Left kidney (tissue), 2 donors: ENCODE data around the gene PELI1. TPM values are rescaled to one million over a fixed set of nuclear protein-coding genes. Genes with fewer than 3 reads are reported as not detected.

ENCODE experiments used
- DNase-seq: peaks from one replicate; pipeline ENCODE4 v3.0.0-alpha.2; 2013
- polyA plus RNA-seq: library from polyadenylated mRNA; unstranded; fragments of 120-200 nt; gene quantifications from one replicate; pipeline ENCODE4 v1.2.1, GENCODE V29; 2013; ENCODE audit not compliant: insufficient read length

The PELI1 gene
- polyA plus RNA-seq, 1 donor = 41.9 TPM

DNA sequence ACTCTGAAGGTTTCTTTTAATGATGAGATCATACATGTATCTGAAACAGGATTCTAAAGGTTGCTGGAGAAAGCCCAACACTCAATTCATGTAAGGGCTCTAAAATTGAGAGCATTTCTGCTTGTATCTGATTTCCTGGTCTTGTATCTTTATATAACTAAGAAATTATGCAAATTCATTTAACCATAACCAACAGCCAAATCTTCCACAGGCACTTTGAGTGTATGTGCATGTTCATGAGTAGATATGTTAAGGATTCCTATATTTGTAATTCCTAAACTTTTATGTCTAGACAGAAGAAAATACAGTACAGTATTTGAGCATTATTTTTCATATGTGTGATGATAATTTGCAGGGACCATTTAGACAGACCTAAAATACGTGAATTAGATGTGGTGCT, 20.4 kb upstream of the PELI1 start:
- no peak for DNase-seq

DNA sequence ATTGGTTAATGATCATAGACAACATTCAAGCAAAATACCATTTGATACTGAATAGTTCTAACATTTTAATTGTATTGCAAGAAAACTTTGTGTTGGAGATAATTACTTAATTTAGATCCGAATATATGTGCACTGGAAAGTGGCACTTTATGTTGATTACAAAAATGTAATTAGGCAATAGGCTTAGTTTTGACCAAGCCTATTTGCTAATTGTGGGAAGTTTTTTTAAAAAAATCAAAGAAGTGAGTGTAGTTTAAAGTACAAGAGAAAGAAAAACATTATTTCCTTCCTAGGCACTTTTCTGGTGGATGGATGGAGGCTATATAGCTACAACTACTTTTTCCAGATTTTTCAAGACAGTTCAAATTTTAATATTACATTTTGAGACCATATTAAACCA, 18.3 kb upstream of the PELI1 start:
- DNase-seq = no peak

DNA sequence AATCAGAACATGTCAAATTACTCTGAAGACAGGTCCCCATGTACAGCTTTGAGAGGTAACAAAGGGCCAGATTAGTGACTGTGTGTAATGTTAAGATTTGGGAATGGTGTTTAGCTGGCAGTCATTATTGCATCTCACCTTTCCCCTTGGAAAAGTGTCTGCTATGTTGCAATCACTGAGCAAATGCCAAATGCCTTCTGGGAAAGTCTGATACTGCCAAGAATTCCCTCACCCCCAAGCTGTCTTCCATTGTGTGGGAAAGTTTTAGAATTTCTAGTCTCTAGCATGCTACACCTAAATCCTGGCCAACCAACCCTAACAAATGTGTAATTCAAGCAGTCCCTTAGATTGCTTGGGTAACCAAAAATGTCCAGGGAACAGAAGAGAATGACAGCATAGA, 13.6 kb upstream of the PELI1 start:
- DNase-seq = no peak

DNA sequence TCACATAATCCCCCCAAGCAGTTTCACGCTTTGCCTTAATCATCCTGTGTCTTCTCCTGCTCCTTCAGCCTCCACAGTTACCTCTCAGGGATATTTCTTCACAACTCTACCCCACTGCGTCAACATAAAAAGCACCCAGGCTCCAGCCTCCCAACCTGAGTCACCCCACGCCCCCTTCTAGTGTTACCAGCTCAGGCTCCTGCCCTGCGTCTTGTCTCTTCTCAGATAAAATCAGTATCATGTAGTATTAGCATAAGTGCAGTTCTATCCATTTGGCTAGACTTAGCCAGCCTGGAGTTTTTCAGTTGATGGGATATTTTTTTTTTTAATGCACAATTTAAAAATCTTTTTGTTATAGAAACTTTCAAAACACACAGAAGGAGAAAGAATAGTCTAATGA, 9.6 kb upstream of the PELI1 start:
- DNase-seq = no peak

DNA sequence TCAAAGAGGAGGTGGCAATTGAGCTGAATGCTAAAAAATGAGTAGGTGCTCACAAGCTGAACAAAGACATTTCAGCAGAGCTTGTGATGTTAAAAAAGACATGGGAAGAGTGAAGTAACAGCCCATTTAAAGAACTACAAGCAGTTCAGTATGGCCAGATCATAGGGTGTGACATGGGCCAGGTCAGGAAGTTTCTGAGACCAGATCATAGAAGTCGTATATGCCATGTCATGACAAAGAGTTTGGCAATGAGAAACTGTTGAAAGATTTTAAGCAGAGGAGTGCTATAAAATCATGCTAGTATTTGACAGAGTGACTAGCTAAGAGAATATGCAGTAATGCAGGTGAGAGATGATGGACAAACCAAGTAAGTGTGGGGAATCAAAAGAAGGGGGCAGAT, 7.3 kb upstream of the PELI1 start:
- no peak for DNase-seq

DNA sequence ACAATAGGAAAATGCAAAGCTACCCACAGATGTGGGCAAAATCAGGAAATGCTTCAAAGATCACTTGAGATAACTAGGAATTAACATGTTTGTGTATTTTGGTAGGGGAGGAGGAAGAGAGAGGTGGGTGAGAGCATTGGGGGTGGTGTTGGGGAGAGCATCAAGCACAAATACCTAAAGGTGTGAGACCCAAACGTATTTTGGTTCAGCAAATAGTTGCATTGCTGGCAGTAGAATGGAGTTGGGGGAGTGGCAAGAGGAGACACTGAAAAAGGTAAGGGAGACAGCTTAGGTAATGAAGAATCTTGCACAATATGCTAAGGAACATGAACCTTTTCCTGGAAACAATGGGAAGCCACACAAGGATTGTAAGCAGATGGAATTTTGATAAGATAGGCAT, 1.5 kb upstream of the PELI1 start:
- no peak for DNase-seq

DNA sequence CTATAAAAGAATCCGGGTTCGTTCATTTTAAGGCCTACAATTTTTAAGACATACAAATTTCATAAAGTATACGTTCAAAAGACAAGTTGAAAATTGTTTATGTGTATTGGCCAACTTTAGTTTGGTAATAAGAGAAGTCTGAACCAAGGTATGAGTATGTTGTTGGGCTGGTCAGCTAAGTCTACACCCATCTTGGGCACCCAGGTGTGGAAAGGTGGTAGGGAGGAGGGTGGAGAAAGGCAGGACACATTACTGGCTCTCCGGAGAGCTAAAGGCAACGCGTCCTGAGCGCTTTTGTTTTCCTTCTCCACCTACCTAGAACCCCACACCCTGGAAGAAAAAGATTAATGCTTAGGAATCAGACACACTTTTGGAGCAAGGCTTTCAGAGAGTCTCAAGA, 899 bp upstream of the PELI1 start:
- no peak for DNase-seq

DNA sequence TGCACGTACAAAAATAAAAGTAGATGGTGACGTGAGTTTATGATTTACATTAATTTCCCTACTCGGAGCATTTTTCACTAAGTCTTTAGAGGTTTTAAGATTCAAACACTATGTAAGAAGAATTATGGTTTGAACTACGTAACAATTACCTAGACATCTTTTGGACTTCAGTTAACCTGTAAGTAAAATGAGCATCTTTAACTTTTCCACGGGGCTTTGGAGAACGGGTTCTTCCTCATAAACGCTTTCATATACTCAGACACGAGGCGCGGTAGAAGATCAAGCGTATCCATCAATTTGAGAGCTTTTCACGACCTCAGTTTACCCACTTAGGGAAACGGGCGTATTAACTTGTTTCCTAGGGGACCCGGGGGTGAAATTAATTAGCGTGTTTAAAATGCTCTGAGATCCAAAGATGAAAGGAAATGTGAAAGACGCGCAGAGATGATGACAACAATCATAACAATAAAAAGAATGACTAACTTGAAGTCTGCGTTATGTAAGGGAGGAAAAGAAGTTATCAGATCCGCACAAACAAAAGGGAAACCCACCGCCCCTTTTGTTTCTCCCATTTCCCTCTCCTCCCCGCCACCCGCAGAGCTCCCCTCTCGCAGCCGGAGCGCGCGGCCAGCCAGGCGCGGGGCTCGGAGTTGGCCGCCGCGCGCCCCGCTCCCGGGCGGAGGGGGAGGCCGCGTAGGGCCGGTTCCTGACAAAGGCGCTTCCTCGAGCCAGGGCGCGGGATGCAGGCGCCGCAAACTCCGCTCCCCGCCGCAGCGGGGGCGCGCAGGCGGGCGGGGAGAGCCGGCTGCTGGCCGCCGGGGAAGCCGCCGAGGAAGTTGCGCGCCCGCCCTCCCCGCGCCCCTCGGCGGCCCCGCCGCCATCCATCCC, 807 bp downstream of the PELI1 start:
- no peak for DNase-seq

DNA sequence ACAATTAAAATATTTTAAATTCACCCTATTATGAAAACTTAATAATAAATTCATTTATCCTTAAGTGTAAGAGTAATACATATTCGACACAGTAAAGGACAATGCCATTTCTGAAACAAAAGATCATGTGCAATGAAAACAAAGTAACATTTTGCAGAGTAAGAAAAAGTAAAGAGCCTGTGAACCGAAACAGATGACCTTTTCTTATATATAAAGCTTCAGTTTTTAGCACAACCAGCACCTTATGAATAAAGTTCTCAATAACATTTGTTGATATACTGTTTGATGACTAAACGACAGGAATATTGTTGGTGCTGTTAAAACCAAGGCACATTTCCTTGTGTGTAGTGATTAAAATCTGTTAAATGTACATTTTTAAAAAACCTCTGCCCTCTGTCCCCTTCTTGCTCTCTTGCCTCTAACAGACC, 1.5 kb downstream of the PELI1 start:
- DNase-seq = no peak

DNA sequence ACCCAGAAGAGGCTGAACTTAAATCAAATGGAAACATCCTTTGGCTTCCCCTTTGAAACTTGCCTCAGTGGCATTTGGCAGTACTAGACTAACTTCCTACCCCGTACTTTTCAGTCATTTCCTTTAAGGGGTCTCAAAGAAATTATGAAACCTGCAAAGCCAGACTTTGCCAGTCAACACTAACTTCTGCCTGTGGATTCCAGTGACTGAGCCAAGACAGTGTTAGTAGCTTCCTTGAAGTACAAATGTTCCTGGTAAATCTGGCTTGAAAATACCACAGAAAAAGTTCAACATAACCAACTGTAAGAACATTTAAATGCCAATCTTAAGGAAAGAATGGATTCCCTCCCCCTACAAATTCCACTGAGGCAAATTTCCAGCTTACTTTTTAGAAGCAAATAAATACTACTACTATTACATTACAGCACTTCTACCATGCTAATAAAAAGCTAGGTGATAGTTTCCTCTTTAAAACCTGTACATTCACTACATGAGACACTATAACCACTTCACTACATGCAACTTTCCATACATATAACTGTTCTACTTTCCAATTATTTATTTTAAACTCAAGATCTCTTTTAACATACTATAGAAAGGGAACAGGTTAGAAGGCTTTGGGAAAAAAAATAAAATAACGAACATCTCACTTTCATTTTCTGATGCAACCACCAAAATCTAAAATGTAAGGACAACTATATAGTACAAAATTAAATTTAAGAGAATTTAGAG, 2.4 kb downstream of the PELI1 start:
- no peak for DNase-seq

DNA sequence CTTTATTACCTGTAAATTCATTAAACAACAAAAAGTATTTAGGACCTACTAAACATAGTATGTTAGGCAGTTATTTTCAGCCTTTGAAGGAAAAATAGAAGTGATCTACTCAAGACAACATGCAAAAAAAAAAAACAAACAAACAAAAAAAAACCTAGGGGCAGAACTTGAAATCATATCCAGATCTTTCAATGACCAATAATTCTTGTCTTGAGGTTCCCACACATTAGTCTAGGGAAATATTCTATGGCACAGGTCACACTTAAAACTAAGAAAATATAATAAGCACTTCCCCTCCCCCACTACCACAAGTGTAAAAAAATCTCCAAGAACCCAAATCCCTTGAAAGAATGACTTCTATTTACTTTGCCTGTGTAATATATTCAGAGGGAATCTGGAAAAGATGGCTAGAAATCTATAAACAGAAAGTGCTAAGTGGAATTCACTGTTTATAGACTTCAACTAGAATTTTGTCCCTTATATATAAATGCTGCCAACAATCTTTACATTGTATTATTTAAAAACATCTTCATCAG, 3.5 kb downstream of the PELI1 start:
- no peak for DNase-seq

DNA sequence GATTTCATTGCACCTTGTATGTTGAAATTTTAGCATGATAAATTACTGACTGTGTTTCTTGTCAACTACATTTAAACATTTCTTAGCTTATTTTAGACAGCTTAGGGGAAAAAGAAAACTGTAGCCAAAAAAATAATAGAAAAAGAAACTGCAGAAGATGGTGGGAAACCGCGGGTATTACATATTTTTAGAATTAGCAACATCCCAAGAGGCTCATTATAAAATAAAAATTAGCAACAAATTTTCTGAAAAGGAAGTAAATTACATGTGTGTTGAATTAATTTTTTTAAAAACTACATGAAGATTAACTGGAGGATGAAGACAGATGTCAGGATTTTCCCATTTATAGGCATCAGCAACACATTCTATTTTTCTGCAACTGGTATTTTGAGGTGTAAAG, 4.3 kb downstream of the PELI1 start:
- DNase-seq = no peak

DNA sequence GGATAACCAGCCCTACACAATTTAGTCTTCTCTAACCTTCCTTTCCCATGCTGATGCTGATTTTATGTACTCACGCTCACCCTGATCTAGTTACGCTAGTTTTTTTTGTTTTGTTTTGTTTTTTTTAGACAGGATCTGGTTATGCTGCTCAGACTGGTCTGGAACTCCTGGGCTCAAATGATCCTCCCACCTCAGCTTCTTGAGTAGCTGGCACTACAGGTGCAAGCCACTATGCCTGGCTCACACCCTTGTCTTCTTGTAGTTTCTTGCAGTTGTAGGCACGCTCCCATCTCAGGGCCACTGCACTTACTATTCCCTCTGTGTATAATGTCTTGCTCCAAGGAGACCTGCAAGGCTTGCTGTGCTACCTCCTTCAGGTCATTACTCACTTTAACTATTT, 6.2 kb downstream of the PELI1 start:
- DNase-seq = no peak

DNA sequence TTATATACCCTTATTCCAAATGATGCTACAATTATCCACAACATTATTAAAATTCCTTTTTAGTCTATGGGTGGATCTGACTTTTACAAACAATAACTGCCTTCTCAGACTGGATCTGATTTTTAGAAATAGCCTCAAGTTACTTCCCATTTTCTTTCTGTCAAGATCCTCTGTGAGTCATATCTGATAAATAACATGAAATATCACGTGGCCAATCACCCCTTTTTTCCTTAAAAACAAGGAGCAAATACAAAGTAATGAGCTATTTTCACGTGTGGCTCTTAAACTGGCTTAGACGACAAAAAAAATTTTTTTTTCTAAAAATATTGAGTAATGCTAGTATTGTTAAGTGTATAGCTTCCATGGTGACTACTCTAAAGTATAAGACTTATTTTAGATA, 6.7 kb downstream of the PELI1 start:
- DNase-seq = no peak

DNA sequence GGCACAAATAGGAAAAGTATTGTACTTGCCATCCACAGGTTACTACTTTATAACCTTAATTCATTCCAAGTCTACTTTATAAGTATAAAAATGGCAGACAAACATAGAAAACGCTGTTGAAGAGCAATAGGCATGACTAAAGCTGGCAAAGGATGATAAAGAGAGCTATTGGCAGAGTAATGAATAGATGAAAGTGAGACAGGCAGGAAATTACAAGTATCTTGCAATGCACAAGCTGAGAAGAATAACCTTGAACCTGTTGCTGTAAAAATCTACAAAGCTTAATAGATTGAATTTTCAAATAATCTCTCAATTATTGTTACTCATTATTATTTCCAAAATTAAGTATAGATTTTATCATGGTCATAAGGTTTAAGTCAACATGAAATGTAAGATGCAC, 8.8 kb downstream of the PELI1 start:
- no peak for DNase-seq

DNA sequence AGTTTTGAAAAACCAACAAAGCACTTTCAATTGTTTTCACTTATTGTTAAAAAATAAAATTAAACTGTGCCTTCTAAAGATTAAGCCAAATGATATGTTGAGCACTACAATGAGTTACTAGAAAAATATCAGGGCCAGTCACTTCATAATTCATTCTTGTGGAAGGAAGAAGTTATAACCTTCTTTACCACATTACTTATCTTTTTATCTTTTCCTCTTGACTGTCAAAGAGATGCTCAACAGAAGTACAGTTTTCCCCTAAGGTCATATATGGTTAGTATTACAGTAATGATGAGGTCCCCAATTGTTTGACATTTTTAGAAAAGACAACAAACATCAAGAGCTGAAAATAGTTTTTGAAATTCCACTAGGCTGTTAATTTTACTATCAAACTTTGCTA, 9.4 kb downstream of the PELI1 start:
- DNase-seq = no peak

DNA sequence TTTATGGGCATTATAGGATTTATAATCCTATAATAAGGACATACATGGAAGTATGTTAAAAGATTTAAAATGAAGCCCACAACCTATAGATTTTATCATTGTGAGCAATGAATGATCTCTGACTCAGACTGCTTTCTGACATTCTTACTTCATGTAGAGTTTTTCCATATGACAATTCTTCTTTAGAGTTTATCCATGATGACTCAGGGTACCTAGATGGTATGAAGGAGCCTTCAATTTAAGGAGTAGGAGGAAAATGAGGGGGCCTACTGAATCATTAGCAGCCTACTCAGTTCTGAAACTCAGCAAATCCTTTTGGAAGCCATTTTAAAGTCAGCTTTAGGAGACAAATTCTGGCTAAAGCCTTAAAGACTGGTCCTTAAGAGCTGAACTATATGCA, 10.4 kb downstream of the PELI1 start:
- no peak for DNase-seq

DNA sequence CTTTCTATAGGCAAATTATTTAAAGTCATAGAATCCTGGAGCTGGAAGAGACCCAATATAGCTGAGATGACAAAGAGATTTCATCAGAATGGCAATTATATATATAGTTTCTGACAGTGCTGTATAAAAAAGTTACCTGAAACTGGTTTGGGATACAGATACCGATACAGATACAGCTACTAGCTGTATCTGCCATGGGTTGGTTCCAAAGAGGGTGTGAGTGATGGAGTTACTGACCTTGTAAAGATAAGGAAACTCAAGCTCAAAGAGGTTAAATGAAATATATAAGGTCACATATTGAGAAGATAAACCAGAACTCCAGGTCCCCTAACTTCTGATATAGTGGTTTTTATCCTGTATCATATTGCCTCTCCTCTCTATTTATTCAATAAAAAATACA, 10.9 kb downstream of the PELI1 start:
- DNase-seq = no peak

DNA sequence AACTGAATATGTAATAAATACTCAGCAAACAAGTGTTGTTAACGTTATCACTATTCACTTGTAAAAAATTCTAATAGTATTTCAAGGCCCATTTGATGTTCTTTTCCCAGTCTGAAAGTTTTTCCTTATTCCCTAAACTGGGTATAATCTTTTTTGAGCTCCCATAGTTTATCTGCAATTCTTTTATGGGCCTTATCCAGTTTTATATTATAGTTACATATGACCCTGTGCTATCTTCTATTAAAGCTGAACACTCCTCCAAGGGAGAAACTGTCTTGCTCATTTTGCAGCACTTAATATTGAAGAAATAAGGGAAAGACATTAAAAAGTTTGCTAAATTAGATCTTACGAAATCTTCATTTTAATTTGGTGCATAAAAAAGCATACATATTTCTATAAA, 13.9 kb downstream of the PELI1 start:
- DNase-seq = no peak

DNA sequence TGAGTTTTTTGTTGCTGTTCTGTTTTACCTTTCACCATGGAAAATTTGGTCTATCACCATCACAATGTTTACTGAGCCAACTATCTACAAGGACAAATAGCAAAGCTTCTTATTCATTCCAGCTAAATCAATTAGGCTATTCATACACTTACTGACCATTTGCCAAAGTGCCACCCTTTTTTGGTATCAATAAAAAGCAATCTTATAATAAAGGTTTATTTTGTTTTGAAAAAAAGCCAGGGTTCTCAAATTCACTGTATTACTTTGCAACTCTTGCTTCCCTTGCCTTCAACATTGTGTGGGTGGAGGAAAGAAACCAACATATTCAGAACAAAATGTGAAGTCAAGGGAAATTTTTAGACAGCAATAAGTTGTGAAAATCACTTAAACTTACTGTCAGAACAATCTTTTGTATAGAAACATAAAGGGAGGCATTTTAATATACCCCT, 15.3 kb downstream of the PELI1 start:
- no peak for DNase-seq

DNA sequence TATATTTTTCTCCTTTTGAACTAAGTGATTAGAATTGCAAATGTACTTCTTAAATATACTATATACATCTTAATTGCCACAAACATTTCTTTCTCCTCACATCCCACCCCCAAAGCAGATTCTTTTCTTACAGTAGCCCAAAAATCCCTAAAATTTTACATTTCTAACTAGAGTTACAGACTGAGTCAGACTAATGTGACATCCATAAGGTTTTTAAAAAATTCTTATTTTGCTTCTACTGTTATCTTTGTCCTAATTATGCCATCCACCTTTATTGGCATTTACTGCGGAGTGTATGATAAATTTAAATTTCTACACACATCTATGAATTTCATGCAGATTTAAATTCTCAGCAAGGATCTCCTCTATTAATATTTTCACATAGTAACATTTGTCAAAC, 15.8 kb downstream of the PELI1 start:
- no peak for DNase-seq

DNA sequence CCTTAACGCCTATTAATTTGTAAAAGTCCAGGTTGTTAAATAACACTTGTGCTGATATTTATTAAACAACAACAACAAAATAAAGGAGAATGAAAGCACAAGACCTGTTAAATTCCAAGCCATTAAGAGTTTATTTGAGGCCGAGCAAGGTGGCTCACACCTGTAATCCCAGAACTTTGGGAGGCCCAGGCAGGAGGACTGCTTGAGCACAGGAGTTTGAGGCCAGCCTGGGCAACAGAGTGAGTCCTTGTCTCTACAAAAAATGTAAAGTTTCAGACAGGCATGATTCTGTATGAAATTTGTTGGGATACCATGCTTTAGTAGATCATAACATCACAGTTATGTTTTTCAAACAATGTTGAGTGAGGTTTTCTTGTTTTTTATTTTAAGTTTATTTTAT, 17.1 kb downstream of the PELI1 start:
- DNase-seq = no peak

DNA sequence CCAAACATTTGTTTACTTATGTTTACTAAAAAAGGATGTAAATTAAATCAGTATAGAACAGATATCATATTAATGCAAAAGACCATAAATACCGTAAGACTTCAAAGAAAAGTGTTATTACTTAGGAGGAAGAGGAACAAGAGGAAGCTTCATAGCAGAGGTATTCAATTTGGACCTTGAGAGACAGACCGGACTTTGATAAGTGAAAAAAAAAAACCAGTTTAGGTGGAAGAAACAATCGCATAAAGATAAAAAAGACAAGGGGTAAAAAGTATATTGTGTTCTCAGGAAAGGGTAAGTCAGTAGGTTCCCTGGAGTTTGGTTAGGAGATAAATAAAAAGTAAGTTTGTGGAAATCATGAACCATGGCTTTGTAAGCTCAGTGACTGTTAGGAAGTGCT, 17.6 kb downstream of the PELI1 start:
- no peak for DNase-seq
